Stomach (tissue), 4 donors: ENCODE data around the gene ZFYVE21.

Experiments used
- CTCF ChIP-seq, 7 experiments: fragments of 450-650 bp in 4 of 7; fragments of 200-600 bp in 3 of 7; sonication (generic) in 3 of 7; IDR thresholded peaks; one replicate each; pipeline ENCODE4 v1.5.1; 2016 to 2019; ENCODE audit warnings: antibody characterized with exemption in 7 of 7, control low read depth in 2 of 7, mild to moderate bottlenecking in 1 of 7
- POLR2A ChIP-seq, 4 donors: fragments of 450-650 bp; IDR thresholded peaks; one replicate each; pipeline ENCODE4 v1.6.1; 2016; ENCODE audit warnings: antibody characterized with exemption in 4 of 4, control low read depth in 2 of 4, mild to moderate bottlenecking in 1 of 4, moderate library complexity in 1 of 4
- POLR2AphosphoS5 ChIP-seq, 3 donors: sonication (generic); formaldehyde crosslinking; IDR thresholded peaks; one replicate each; pipeline ENCODE4 v1.6.1; 2016; ENCODE audit warnings: antibody characterized with exemption in 3 of 3

GRCh38 chr14:103730490-103731035 is 15.0 kb downstream of the ZFYVE21 start:
- TF ChIP-seq POLR2A (IDR thresholded peaks at IDR 0.05) = no peak
- no peak for TF ChIP-seq CTCF (IDR thresholded peaks at IDR 0.05)
- TF ChIP-seq POLR2AphosphoS5 (IDR thresholded peaks at IDR 0.05) = peak in 2 of 3 donors; percentile 50 to 73
